Measurements from ENCODE around the gene PRM2. TPM values are rescaled to one million over a fixed set of nuclear protein-coding genes. Genes with fewer than 3 reads are reported as not detected.

The PRM2 gene
- total and polyA plus RNA-seq, 2 of the 8 experiments (the other 6 are each of a cell fraction or from before 2014, with no cell fraction given) = not detected

- H3K79me2 ChIP-seq (ENCODE audit: control insufficient read depth in 1 of 2, insufficient read depth in 2 of 2, low read length in 2 of 2) = no peaks in the 10 kb centered on the region
- no peak overlapping the region for H3K4me2 ChIP-seq (ENCODE audit: insufficient read depth in 1 of 2, low read depth in 2 of 2, low read length in 2 of 2)
- peak overlapping the region; percentile 97; the same call in 1 of the 2 replicates for H2BK12ac ChIP-seq (ENCODE audit: low read depth, low read length)
- no peak overlapping the region for H4K5ac ChIP-seq (ENCODE audit: insufficient read length, low read depth, low read length)
- no peak for FAIRE-seq
- no peak overlapping the region for H3K9ac ChIP-seq (replicated peaks in 1 of 4; ENCODE audit: extremely low read depth in 1 of 4, low read depth in 3 of 4, low read length in 3 of 4)
- TF ChIP-seq KDM5A (IDR thresholded peaks at IDR 0.05; ENCODE audit: low read length) (no peak), PHF8 (conservative IDR thresholded peaks at IDR 0.05; ENCODE audit: low read depth, low read length) (no peak), CBX8 (IDR thresholded peaks at IDR 0.05; ENCODE audit: borderline replicate concordance, low read depth, low read length) (no peak)
- H3K27me3 ChIP-seq (replicated peaks in 1 of 4; ENCODE audit: control insufficient read depth in 3 of 4, extremely low read depth in 1 of 4, insufficient read depth in 3 of 4, low read length in 3 of 4) = peaks cover 0 to 2% (median 1%) of the 10 kb centered on the region in 4 experiments; a peak in 1 of 7 replicates
- no peak overlapping the region for H3K14ac ChIP-seq (ENCODE audit: insufficient read length)
- 0 out of 2 replicates have a peak overlapping the region, but pooled peaks have one; percentile 82 for H2AK5ac ChIP-seq (ENCODE audit: low read depth, low read length)
- peak overlapping the region; percentile 97; the same call in 1 of the 2 replicates for H2BK15ac ChIP-seq (ENCODE audit: low read length)
- no peak overlapping the region for H3K4me3 ChIP-seq (ENCODE audit: extremely low read depth in 1 of 4, insufficient read depth in 2 of 4, low read depth in 3 of 4, low read length in 4 of 4)
- peaks cover 0 to 5% (median under 1%) of the 10 kb centered on the region in 4 experiments; a peak in 4 of 7 replicates for H3K4me1 ChIP-seq (replicated peaks in 1 of 4; ENCODE audit: control insufficient read depth in 3 of 4, insufficient read depth in 4 of 4, low read length in 3 of 4)
- H3K36me3 ChIP-seq (ENCODE audit: control insufficient read depth in 2 of 4, insufficient read depth in 4 of 4, low read length in 3 of 4) = no peaks in the 10 kb centered on the region
- H3K79me1 ChIP-seq (ENCODE audit: low read depth, low read length) = no peaks in the 10 kb centered on the region
- H3K23me2 ChIP-seq (ENCODE audit: low read depth, low read length) = no peaks in the 10 kb centered on the region
- 0 out of 2 replicates have a peak overlapping the region, but pooled peaks have one; percentile 90 for H2BK20ac ChIP-seq (ENCODE audit: low read length)
- no peak overlapping the region for H3K4ac ChIP-seq (replicated peaks; ENCODE audit: insufficient read length, low read depth, low read length)
- H3K27ac ChIP-seq (ENCODE audit: low read depth, low read length) = no peak overlapping the region
- peak overlapping the region; percentile 12 for H3K56ac ChIP-seq (replicated peaks; ENCODE audit: insufficient read length, low read depth, low read length)
- ChIA-PET POLR2A (ENCODE audit: partially characterized antibody) (interaction anchor here (1.2 to 1.8 kb wide), 2 partner anchors 33 to 34 kb away, joined by 3 to 9 read pairs; partner anchors contain the start of gene SOCS1), CTCF (ENCODE audit: partially characterized antibody) (interaction anchor here (2.4 kb wide), 1 partner anchor 34 kb away, joined by 7 read pairs; the partner anchor contains the start of gene SOCS1)
- no peak for DNase-seq (ENCODE audit: low read depth in 1 of 2, low spot score in 2 of 2)
- H3K9me3 ChIP-seq (ENCODE audit: insufficient read depth in 2 of 2, low read depth in 1 of 2, low read length in 1 of 2) = no peaks in the 10 kb centered on the region; a peak in 1 of 4 replicates
- H4K20me1 ChIP-seq (replicated peaks in 1 of 2; ENCODE audit: control insufficient read depth in 1 of 2, insufficient read depth in 2 of 2, low read length in 2 of 2) = no peaks in the 10 kb centered on the region
- H4K91ac ChIP-seq (replicated peaks; ENCODE audit: insufficient read length, low read length) = peak overlapping the region; percentile 14
- H2AFZ ChIP-seq (ENCODE audit: low read length) = no peak overlapping the region
- H2BK5ac ChIP-seq (ENCODE audit: low read depth, low read length) = peak overlapping the region; percentile 87; the same call in 1 of the 2 replicates
- H3K18ac ChIP-seq (ENCODE audit: extremely low read depth, low read length) = peak overlapping the region; percentile 48; the same call in 1 of the 2 replicates
- peak overlapping the region; percentile 47 for H2BK120ac ChIP-seq (replicated peaks; ENCODE audit: low read depth, low read length)
- 90% methylated on average over 8 of the region's 8 CpGs; no CpG with 5 or more reads in 1 of the 2 experiments for WGBS, 2 experiments (ENCODE audit: extremely low coverage in 1 of 2, insufficient coverage in 1 of 2, insufficient read length in 1 of 2, insufficient replicate concordance in 2 of 2, low coverage in 1 of 2, low lambda C conversion rate in 2 of 2, missing lambda C conversion rate in 1 of 2)
- H3K23ac ChIP-seq (ENCODE audit: insufficient read length) = no peak overlapping the region
- H4K8ac ChIP-seq (ENCODE audit: extremely low read depth, insufficient read depth, low read length) = no peak overlapping the region
Observed at GRCh38 chr16:11290102-11290893, 14.0 kb upstream of the PRM2 start.

Measured in H1 (cell line).